Adrenal gland (tissue), 12 donors: ENCODE results near the gene MSRB1. TPM values are rescaled to one million over a fixed set of nuclear protein-coding genes. Genes with fewer than 3 reads are reported as not detected.
"Not testable (repeated sequence)": the region's sequence is repeated elsewhere in the genome, so short reads cannot be mapped to it uniquely, and the experiment has no call there.

Source experiments
- DNase-seq, 7 donors: peaks; one replicate each; pipeline ENCODE4 v3.0.0-alpha.2; 2019 to 2020
- H3K27ac ChIP-seq, 5 donors: fragments of 200-600 bp; sonication (generic) in 4 of 5; 1 replicate in 3 of 5; 2 replicates in 2 of 5; pipeline versions ENCODE4 v1.5.1 to v1.8.0; 2016 to 2020; ENCODE audit warnings: mild to moderate bottlenecking in 1 of 5
- H3K27me3 ChIP-seq: fragments of 200-600 bp; 2 replicates; pipeline ENCODE4 v1.8.0; 2021
- H3K36me3 ChIP-seq, 2 donors: fragments of 200-600 bp; replicated peaks in 1 of 2; 1 replicate in 1 of 2; 2 replicates in 1 of 2; pipeline versions ENCODE4 v1.5.1 to v1.8.0; 2018 to 2022
- H3K4me1 ChIP-seq, 2 donors: fragments of 200-600 bp; replicated peaks in 1 of 2; 1 replicate in 1 of 2; 2 replicates in 1 of 2; pipeline versions ENCODE4 v1.5.1 to v1.8.0; 2018 to 2021
- H3K4me3 ChIP-seq, 4 donors: fragments of 200-600 bp; sonication (generic) in 3 of 4; one replicate each; pipeline ENCODE4 v1.5.1; 2016 to 2018
- H3K9me3 ChIP-seq, 3 donors: fragments of 200-600 bp; sonication (generic) in 1 of 3; replicated peaks in 1 of 3; 1 replicate in 2 of 3; 2 replicates in 1 of 3; pipeline versions ENCODE4 v1.5.1 to v1.8.0; 2016 to 2021
- POLR2A ChIP-seq, 2 donors: fragments of 450-650 bp; IDR thresholded peaks; one replicate each; pipeline ENCODE4 v1.6.1; 2017; ENCODE audit warnings: antibody characterized with exemption in 2 of 2, mild to moderate bottlenecking in 2 of 2, moderate library complexity in 1 of 2
- WGBS, 4 donors: extraction: QIAGEN DNeasy Blood & Tissue Kit in 2 of 4; methylation state at CpG; one replicate each; pipeline versions ENCODE4 v1.1.5 to v1.1.7; 2013 to 2017; 5-methylcytosine and 5-hydroxymethylcytosine counted together
- intact Hi-C, 2 donors: fragments of 100-400 bp; cut with DNase I; formaldehyde crosslinking; loops; one replicate each; pipeline versions ENCODE4 v1.14.1 to v1.15.0; 2022 to 2023
- polyA plus RNA-seq, 3 donors: library from polyadenylated mRNA; stranded (reverse); fragments of 200-250 nt in 2 of 3; fragments of 350-450 nt in 1 of 3; fragmentation: Illumina TruSeq in 1 of 3; extraction: RNeasy Lipid Tissue Mini Kit (QIAGEN cat#74804) in 1 of 3; gene quantifications; one replicate each; pipeline ENCODE4 v1.2.3, GENCODE V29; 2013 to 2014
- total RNA-seq, 9 donors: library from RNA; depleted of rRNA in 4 of 9; stranded (reverse); fragments of >200 nt in 4 of 9; fragments of 120-200 nt in 1 of 9; fragmentation: NEBNext Ultra II Directional in 1 of 9; extraction: Animal tissue kit (Norgen Biotek cat#: 25700) in 1 of 9; gene quantifications; one replicate each; pipeline versions ENCODE4 v1.1.0 to v1.2.4, GENCODE V29; 2013 to 2023
- TF ChIP-seq, protein P1 (sequence below), 6 experiments: fragments of 450-650 bp in 4 of 6; fragments of 200-600 bp in 2 of 6; sonication (generic) in 1 of 6; IDR thresholded peaks; 1 replicate in 5 of 6; 2 replicates in 1 of 6; pipeline versions ENCODE4 v1.5.1 to v1.8.0; 2016 to 2021; ENCODE audit warnings: antibody characterized with exemption in 6 of 6, mild to moderate bottlenecking in 2 of 6, moderate library complexity in 1 of 6
- donor health status: healthy with polysubstance abuse.
- donor health status: Bipolar disorder and iron deficiency.
- donor health status: DM: yes; HTN: yes; CAD: no.
- donor health status: DM: no; HTN: no; CAD: no.
- donor health status: DM: no; HTN: no; CAD: no.
- donor health status: DM: yes; HTN: yes; CAD: no.

MSRB1 gene
- total and polyA plus RNA-seq, 12 donors = 8.1 to 38.9 (median 16.1) TPM

DNA sequence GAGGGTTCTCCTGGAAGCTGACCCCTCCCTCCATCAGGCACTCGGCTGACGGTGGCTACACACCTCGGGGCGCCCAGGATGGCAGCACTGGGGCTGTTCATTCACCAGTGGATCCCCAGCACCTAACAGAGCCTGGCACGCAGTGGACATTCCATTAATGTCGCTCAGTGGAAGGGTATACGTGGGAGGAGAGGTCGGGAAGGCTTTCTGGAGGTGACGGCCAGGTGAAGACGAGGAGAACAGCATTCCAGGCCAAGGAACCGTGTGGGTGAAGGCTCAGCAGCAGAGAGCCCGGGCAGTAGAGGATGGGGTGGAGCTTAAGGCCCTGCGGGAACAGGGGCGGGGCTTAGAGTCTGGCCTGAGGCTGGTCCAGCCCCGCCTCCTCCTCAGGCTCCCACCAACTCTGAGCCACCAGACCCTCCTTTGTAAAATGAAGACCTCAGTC lies 22.2 kb downstream of the MSRB1 start:
- intact Hi-C loops = no loop called here
- Histone ChIP-seq H3K4me3 (no peak overlapping the region), H3K27me3 (peaks cover 60% of the 10 kb centered on the region), H3K27ac (no peak overlapping the region), H3K36me3 (no peaks in the 10 kb centered on the region), H3K4me1 (peaks cover 0 to 8% of the 10 kb centered on the region in 2 donors), H3K9me3 (no peaks in the 10 kb centered on the region)
- TF ChIP-seq, protein P1, sequence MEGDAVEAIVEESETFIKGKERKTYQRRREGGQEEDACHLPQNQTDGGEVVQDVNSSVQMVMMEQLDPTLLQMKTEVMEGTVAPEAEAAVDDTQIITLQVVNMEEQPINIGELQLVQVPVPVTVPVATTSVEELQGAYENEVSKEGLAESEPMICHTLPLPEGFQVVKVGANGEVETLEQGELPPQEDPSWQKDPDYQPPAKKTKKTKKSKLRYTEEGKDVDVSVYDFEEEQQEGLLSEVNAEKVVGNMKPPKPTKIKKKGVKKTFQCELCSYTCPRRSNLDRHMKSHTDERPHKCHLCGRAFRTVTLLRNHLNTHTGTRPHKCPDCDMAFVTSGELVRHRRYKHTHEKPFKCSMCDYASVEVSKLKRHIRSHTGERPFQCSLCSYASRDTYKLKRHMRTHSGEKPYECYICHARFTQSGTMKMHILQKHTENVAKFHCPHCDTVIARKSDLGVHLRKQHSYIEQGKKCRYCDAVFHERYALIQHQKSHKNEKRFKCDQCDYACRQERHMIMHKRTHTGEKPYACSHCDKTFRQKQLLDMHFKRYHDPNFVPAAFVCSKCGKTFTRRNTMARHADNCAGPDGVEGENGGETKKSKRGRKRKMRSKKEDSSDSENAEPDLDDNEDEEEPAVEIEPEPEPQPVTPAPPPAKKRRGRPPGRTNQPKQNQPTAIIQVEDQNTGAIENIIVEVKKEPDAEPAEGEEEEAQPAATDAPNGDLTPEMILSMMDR (IDR thresholded peaks at IDR 0.05) = no peak
- TF ChIP-seq POLR2A (IDR thresholded peaks at IDR 0.05) = no peak
- DNase-seq = peak in 2 of 7 donors; percentile 41
- WGBS, 4 donors = 9 to 29% (median 15%) methylated on average over 7 to 15 of the region's 15 CpGs

DNA sequence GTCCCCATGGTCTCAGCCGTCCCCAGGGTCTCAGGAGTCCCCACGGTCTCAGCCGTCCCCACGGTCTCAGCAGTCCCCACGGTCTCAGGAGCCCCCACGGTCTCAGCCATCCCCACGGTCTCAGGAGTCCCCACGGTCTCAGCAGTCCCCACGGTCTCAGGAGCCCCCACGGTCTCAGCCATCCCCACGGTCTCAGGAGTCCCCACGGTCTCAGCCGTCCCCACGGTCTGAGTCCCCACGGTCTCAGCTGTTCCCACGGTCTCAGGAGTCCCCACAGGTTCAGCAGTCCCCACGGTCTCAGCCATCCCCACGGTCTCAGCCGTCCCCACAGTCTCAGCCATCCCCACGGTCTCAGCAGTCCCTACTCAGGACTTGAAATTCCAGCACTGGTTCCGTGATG lies 22.9 kb downstream of the MSRB1 start:
- intact Hi-C loops, DNase-seq: not testable (repeated sequence)
- 51 to 70% (median 62%) methylated on average over 8 to 21 of the region's 21 CpGs for WGBS, 4 donors

DNA sequence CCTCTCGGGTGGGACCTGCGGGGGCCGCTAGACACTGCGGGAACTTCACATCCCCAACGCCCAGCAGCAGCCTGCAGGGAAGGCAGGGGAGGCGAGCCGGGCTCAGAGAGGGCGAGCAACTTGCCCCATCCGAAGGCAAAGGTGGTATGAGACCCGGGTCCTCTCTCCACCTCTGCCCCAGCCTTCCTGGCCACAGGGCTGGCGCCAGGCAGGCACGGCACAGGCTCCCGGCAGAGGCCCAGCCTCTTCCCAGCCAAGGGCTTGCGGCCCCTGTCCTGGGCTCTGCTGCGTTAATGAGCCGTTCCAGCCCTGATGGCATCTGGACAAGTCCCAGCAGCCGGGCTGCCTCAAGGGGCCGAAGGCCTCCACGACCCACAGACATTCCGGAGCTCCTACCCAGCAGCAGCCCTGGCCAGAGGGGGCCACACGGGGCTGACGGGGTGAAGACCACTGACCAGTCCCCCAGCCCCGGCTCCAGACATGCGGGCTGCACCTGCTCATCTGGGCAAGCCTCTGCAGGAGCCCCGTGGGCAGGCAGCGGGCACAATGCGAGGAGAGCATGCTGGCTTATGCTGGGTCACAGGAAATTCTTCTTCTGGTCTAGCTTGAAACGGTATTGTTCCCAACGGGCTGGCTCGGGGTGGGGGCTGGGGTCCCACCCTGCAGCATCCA lies 23.5 kb downstream of the MSRB1 start:
- peaks cover 0 to 8% of the 10 kb centered on the region in 2 donors for H3K4me1 ChIP-seq
- H3K9me3 ChIP-seq = no peaks in the 10 kb centered on the region
- WGBS, 4 donors = 32 to 43% (median 35%) methylated on average over 5 to 30 of the region's 30 CpGs
- TF ChIP-seq POLR2A (IDR thresholded peaks at IDR 0.05) = no peak
- TF ChIP-seq, protein P1 (IDR thresholded peaks at IDR 0.05) = no peak
- intact Hi-C loops = no loop called here
- H3K27ac ChIP-seq = no peak overlapping the region
- no peaks in the 10 kb centered on the region for H3K36me3 ChIP-seq
- no peak overlapping the region for H3K4me3 ChIP-seq
- peaks cover 63% of the 10 kb centered on the region for H3K27me3 ChIP-seq
- no peak for DNase-seq

More for the DNA sequence above, 22.9 kb downstream of the MSRB1 start:
- peaks cover 63% of the 10 kb centered on the region for H3K27me3 ChIP-seq
- not testable (repeated sequence) for H3K4me3 ChIP-seq, H3K4me1 ChIP-seq, H3K36me3 ChIP-seq, H3K27ac ChIP-seq, H3K9me3 ChIP-seq

DNA sequence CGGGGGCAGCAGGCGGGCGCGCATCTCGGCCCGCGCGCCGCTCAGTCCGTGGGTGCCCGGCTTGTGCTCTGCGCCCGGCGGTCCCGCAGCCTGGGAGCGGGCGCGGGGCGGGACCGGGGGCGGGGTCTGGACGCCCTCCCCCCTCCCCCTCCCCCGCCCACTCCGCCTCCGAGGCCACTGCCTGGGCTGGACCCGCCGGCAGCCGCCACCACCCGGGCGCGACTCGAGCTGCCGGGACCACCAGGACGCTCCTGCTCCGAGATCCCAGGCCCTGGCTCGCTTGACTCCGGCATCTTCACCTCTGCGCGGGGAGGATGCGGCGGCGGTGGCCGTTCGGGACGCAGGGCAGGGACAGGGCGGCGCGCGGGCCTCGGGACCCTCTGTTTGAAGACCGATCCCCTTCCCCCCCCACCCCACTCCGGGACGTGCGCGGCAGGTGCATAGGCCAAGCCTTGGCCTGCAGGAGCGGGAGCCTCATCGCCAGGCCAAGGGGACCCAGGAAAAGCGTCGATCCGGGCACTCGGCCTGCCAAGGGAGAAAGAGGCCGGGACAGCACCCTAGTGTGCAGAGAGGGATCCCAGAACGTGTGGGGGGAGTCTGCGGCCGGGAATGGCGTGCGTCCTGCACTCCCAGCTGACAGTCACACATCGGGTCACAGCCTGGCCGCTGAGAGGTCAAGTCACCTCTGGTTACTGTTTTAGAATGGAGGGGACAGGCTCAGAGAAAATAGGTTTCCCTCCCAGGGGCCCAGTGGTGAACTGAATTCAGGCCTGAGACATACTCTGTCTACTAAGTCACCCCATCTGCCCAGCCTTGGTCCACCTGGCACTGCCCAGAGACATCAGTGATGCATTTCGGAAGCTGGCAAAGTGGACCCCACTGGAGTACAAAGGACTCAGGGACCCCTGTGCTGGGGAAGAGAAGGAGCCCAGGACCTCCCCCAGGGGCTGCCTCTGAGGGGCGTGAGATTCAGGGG lies 24.4 kb downstream of the MSRB1 start, which contains the start of gene HS3ST6:
Gene HS3ST6 (minus strand): TSS at position 65 of the 976 bp plus-strand sequence. CDS start 92 bp downstream, outside the sequence.
- H3K27ac ChIP-seq = no peak within 1 kb of the TSS
- no peak for TF ChIP-seq POLR2A (IDR thresholded peaks at IDR 0.05)
- TF ChIP-seq, protein P1 (IDR thresholded peaks at IDR 0.05) = no peak
- DNase-seq = no peak
- intact Hi-C loops = no loop called here
- 4 to 16% (median 7%) methylated on average over 13 to 67 of the region's 71 CpGs for WGBS, 4 donors
- H3K27me3 ChIP-seq = peaks cover 62% of the 10 kb centered on the region
- peaks cover 0 to 3% of the 10 kb centered on the region in 2 donors for H3K4me1 ChIP-seq
- H3K4me3 ChIP-seq = no peak within 1 kb of the TSS
- no peaks in the 10 kb centered on the region for H3K9me3 ChIP-seq
- no peaks in the 10 kb centered on the region for H3K36me3 ChIP-seq
